HepG2 (cell line): ENCODE data around the gene MIB2. TPM values are rescaled to one million over a fixed set of nuclear protein-coding genes. Genes with fewer than 3 reads are reported as not detected.

ENCODE experiments used
- ADNP ChIP-seq: sonication (generic); formaldehyde crosslinking; IDR thresholded peaks from 2 replicates; pipeline ENCODE4 v1.4.0; 2020; ENCODE audit warnings: missing genetic modification reagents
- ARID2 ChIP-seq: sonication (generic); formaldehyde crosslinking; IDR thresholded peaks from 2 replicates; pipeline ENCODE4 v1.8.1; 2022; ENCODE audit warnings: mild to moderate bottlenecking, missing genetic modification reagents, borderline replicate concordance
- FOSL1 ChIP-seq: sonication (generic); formaldehyde crosslinking; IDR thresholded peaks from 2 replicates; pipeline ENCODE4 v1.9.0; 2021; ENCODE audit warnings: missing genetic modification reagents, borderline replicate concordance
- GABPA ChIP-seq, 2 experiments: IDR thresholded peaks; 2 replicates each; pipeline ENCODE4 v1.6.1; 2011 to 2016; ENCODE audit warnings: low read depth in 2 of 2, low read length in 1 of 2, missing biosample characterization in 1 of 2, missing genetic modification characterization in 1 of 2
- HNRNPLL ChIP-seq: fragments of 200-400 bp; formaldehyde crosslinking; IDR thresholded peaks from 2 replicates; pipeline ENCODE4 v1.6.1; 2017; ENCODE audit warnings: mild to moderate bottlenecking, low read depth, low read length; ENCODE audit not compliant: poor library complexity, severe bottlenecking
- NBN ChIP-seq: fragments of 450-650 bp; conservative IDR thresholded peaks from 2 replicates; pipeline ENCODE4 v1.6.1; 2017
- NFE2L2 ChIP-seq: fragments of 150-350 bp; IDR thresholded peaks from 2 replicates; pipeline ENCODE4 v1.6.1; 2014; ENCODE audit warnings: low read length
- NR2C2 ChIP-seq: sonication (generic); formaldehyde crosslinking; IDR thresholded peaks from 2 replicates; pipeline ENCODE4 v1.4.0; 2020; ENCODE audit warnings: missing genetic modification reagents, mild to moderate bottlenecking, moderate library complexity, borderline replicate concordance
- PITX1 ChIP-seq: sonication (generic); formaldehyde crosslinking; IDR thresholded peaks from 2 replicates; pipeline ENCODE4 v1.5.1; 2020; ENCODE audit warnings: mild to moderate bottlenecking, missing genetic modification reagents
- PTBP1 ChIP-seq: fragments of 200-400 bp; formaldehyde crosslinking; IDR thresholded peaks from 2 replicates; pipeline ENCODE4 v1.6.1; 2018; ENCODE audit warnings: low read length, low read depth; ENCODE audit not compliant: poor library complexity, severe bottlenecking
- REL ChIP-seq: sonication (generic); formaldehyde crosslinking; conservative IDR thresholded peaks from 2 replicates; pipeline ENCODE4 v1.8.0; 2022; ENCODE audit warnings: mild to moderate bottlenecking, missing genetic modification reagents, moderate library complexity
- RELA ChIP-seq: sonication (generic); formaldehyde crosslinking; IDR thresholded peaks from 2 replicates; pipeline ENCODE4 v1.4.0; 2020; ENCODE audit warnings: missing genetic modification reagents
- RORA ChIP-seq: sonication (generic); formaldehyde crosslinking; IDR thresholded peaks from 2 replicates; pipeline ENCODE4 v1.5.0; 2020; ENCODE audit warnings: mild to moderate bottlenecking, missing genetic modification reagents, moderate library complexity
- SIN3B ChIP-seq: fragments of 150-350 bp; IDR thresholded peaks from 2 replicates; pipeline ENCODE4 v1.6.1; 2014; ENCODE audit warnings: low read length
- ZFP62 ChIP-seq: sonication (generic); formaldehyde crosslinking; IDR thresholded peaks from 2 replicates; pipeline ENCODE4 v1.4.0; 2020; ENCODE audit warnings: missing genetic modification reagents
- ZNF550 ChIP-seq: sonication (generic); formaldehyde crosslinking; IDR thresholded peaks from 2 replicates; pipeline ENCODE4 v1.4.0; 2020; ENCODE audit warnings: mild to moderate bottlenecking, missing genetic modification reagents, borderline replicate concordance
- ZSCAN12 ChIP-seq: sonication (generic); formaldehyde crosslinking; IDR thresholded peaks from 2 replicates; pipeline ENCODE4 v1.9.0; 2021; ENCODE audit warnings: mild to moderate bottlenecking, missing genetic modification reagents
- polyA plus RNA-seq, 8 experiments: library from polyadenylated mRNA; depleted of rRNA in 3 of 8; stranded (reverse) in 7 of 8; unstranded in 1 of 8; fragments of >200 nt; fragmentation: Illumina TruSeq in 4 of 8; extraction: Trizol in 4 of 8; gene quantifications; 2 replicates each; pipeline versions ENCODE4 v1.2.1 to v1.2.3, GENCODE V29; 2011 to 2016; ENCODE audit warnings: low read depth in 4 of 8, missing spikeins in 1 of 8, mixed read lengths in 1 of 8; ENCODE audit not compliant: insufficient read depth in 1 of 8
- total RNA-seq, 5 experiments: library from RNA; depleted of rRNA; stranded (reverse); fragments of >200 nt; fragmentation: Illumina TruSeq; extraction: Trizol; gene quantifications; 2 replicates each; pipeline ENCODE4 v1.2.3, GENCODE V29; 2016; ENCODE audit warnings: low read depth in 1 of 5
- TF ChIP-seq, protein P1 (sequence below): sonication (generic); formaldehyde crosslinking; IDR thresholded peaks from 2 replicates; pipeline ENCODE4 v1.8.1; 2022; ENCODE audit warnings: low read depth, mild to moderate bottlenecking, missing genetic modification reagents
- TF ChIP-seq, protein P2 (sequence below): sonication (generic); formaldehyde crosslinking; IDR thresholded peaks from 2 replicates; pipeline ENCODE4 v1.8.0; 2022; ENCODE audit warnings: mild to moderate bottlenecking, missing genetic modification reagents, moderate library complexity
- TF ChIP-seq, protein P3 (sequence below): sonication (generic); formaldehyde crosslinking; IDR thresholded peaks from 2 replicates; pipeline ENCODE4 v1.5.0; 2020; ENCODE audit warnings: mild to moderate bottlenecking, missing genetic modification reagents, borderline replicate concordance
- TF ChIP-seq, protein P4 (sequence below): sonication (generic); formaldehyde crosslinking; IDR thresholded peaks from 2 replicates; pipeline ENCODE4 v1.4.0; 2020; ENCODE audit warnings: missing genetic modification reagents, mild to moderate bottlenecking, borderline replicate concordance

Gene MIB2
- total and polyA plus RNA-seq, 2 of the 13 experiments (the other 11 are each of a cell fraction or from before 2014, with no cell fraction given): 19.9 to 30.4 TPM

DNA sequence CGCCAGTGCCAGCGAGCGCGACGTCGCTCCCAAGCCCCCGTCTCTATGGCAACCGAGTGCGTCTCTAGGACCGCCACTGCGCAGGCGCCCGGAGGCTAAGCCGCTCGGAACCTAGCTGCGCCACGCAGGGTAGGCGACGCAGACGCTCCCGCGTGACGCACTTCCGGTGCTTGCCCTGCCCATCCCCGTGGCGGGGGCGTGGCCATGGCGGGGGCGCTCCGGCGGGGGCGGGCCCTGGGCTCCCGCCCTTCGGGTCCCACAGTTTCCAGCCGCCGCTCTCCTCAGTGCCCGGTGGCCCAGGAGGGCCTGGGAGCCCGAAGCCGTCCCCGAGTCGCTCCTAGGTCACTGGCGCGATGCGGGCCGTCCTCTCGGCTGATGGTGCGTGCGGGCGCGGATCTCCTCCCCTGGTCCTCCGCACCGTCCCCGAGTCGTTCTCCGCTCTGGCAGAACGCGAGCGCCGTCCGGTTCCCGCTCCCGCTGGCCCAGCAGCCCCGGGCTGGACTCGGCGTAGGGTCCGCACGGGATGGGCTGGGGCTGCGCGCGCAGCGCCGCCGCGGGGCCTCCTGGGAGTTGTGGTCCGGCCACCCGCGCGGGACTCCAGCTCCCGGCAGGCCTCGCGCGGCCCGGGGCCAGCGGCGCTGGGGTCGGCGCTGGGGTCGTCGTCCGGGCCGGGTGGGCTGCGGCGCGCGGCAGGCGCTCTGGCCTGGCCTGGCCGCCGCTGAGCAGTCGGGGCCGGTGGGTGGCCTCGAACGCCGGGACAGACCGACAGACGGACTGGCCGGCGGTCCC, at the start of gene MIB2 (continued):
- TF ChIP-seq, protein P1, sequence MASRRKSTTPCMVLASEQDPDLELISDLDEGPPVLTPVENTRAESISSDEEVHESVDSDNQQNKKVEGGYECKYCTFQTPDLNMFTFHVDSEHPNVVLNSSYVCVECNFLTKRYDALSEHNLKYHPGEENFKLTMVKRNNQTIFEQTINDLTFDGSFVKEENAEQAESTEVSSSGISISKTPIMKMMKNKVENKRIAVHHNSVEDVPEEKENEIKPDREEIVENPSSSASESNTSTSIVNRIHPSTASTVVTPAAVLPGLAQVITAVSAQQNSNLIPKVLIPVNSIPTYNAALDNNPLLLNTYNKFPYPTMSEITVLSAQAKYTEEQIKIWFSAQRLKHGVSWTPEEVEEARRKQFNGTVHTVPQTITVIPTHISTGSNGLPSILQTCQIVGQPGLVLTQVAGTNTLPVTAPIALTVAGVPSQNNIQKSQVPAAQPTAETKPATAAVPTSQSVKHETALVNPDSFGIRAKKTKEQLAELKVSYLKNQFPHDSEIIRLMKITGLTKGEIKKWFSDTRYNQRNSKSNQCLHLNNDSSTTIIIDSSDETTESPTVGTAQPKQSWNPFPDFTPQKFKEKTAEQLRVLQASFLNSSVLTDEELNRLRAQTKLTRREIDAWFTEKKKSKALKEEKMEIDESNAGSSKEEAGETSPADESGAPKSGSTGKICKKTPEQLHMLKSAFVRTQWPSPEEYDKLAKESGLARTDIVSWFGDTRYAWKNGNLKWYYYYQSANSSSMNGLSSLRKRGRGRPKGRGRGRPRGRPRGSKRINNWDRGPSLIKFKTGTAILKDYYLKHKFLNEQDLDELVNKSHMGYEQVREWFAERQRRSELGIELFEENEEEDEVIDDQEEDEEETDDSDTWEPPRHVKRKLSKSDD (CRISPR knock-in tag): peak; percentile 82
- TF ChIP-seq RORA (CRISPR knock-in tag): no peak
- TF ChIP-seq, protein P2, sequence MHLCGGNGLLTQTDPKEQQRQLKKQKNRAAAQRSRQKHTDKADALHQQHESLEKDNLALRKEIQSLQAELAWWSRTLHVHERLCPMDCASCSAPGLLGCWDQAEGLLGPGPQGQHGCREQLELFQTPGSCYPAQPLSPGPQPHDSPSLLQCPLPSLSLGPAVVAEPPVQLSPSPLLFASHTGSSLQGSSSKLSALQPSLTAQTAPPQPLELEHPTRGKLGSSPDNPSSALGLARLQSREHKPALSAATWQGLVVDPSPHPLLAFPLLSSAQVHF (CRISPR knock-in tag): no peak
- no peak for TF ChIP-seq NFE2L2
- peak; percentile 87 for TF ChIP-seq NR2C2 (CRISPR knock-in tag)
- no peak for TF ChIP-seq NBN
- TF ChIP-seq PITX1 (CRISPR knock-in tag): no peak
- TF ChIP-seq, protein P3, sequence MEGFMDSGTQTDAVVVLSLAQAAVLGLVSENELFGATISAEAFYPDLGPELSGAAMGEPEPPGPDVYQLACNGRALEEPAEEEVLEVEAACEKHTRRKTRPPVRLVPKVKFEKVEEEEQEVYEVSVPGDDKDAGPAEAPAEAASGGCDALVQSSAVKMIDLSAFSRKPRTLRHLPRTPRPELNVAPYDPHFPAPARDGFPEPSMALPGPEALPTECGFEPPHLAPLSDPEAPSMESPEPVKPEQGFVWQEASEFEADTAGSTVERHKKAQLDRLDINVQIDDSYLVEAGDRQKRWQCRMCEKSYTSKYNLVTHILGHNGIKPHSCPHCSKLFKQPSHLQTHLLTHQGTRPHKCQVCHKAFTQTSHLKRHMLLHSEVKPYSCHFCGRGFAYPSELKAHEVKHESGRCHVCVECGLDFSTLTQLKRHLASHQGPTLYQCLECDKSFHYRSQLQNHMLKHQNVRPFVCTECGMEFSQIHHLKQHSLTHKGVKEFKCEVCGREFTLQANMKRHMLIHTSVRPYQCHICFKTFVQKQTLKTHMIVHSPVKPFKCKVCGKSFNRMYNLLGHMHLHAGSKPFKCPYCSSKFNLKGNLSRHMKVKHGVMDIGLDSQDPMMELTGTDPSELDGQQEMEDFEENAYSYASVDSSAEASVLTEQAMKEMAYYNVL (CRISPR knock-in tag): no peak; the same call in 1 of the 2 replicates
- no peak; the same call in 1 of the 2 replicates for TF ChIP-seq ARID2 (CRISPR knock-in tag)
- TF ChIP-seq REL: peak; percentile 71; the same call in 1 of the 2 replicates
- no peak for TF ChIP-seq PTBP1
- TF ChIP-seq HNRNPLL: peak; percentile 63
- no peak for TF ChIP-seq ADNP
- no peak; the same call in 1 of the 2 replicates for TF ChIP-seq ZSCAN12 (CRISPR knock-in tag)
- TF ChIP-seq FOSL1 (CRISPR knock-in tag): no peak
- TF ChIP-seq, protein P4, sequence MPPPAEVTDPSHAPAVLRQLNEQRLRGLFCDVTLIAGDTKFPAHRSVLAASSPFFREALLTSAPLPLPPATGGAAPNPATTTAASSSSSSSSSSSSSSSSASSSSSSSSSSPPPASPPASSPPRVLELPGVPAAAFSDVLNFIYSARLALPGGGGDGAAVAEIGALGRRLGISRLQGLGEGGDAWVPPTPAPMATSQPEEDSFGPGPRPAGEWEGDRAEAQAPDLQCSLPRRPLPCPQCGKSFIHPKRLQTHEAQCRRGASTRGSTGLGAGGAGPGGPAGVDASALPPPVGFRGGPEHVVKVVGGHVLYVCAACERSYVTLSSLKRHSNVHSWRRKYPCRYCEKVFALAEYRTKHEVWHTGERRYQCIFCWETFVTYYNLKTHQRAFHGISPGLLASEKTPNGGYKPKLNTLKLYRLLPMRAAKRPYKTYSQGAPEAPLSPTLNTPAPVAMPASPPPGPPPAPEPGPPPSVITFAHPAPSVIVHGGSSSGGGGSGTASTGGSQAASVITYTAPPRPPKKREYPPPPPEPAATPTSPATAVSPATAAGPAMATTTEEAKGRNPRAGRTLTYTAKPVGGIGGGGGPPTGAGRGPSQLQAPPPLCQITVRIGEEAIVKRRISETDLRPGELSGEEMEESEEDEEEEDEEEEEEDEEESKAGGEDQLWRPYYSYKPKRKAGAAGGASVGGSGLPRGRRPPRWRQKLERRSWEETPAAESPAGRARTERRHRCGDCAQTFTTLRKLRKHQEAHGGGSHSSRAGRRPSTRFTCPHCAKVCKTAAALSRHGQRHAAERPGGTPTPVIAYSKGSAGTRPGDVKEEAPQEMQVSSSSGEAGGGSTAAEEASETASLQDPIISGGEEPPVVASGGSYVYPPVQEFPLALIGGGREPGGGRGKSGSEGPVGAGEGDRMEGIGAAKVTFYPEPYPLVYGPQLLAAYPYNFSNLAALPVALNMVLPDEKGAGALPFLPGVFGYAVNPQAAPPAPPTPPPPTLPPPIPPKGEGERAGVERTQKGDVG (CRISPR knock-in tag): 0 out of 2 replicates have a peak, but pooled peaks have one; percentile 51
- TF ChIP-seq GABPA (IDR thresholded peaks at IDR 0.05; ENCODE audit: low read depth, low read length): no peak
- TF ChIP-seq GABPA (CRISPR knock-in tag; IDR thresholded peaks at IDR 0.05; ENCODE audit: low read depth): peak; percentile 92
- TF ChIP-seq ZFP62 (CRISPR knock-in tag): no peak
- no peak for TF ChIP-seq SIN3B
- TF ChIP-seq ZNF550 (CRISPR knock-in tag): 0 out of 2 replicates have a peak, but pooled peaks have one; percentile 50
- no peak for TF ChIP-seq RELA (CRISPR knock-in tag)
